ENCODE results near the gene RTL1.

Gene RTL1

DNA sequence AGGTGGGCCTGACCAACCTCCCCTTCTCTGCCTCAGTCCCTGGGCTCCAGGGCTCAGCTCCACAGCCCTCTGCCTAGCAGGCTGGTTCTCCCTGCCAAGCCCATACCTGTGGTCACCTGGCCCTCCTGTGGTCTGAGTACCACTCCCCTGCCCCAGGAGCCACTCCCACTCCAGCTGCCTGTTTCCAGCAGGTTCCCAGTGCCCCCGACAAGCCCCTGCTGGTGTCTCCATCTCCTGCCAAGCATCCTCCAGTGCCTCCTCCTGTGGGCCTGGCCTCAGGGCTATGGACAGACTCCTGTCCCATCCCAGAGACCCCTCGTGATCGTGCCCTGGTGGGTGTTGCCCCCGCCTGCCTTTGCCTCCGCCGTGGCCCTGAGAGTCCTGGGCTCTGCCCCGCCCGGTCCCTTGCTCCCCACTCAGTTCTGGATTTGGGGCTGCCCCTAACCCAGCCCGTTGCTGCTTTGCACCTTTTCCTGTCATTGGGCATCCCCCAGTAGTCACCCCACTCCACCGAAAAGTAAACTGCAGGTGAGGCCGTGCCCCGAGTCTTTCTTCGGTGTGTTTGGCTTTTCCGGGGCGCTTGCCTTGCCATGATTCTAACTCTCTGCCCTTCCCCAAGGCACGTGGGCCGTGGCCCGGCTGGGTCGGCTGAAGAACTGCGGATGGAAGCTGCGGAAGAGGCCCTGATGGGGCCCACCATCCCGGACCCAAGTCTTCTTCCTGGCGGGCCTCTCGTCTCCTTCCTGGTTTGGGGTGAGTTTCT is 67.8 kb downstream of the RTL1 start:
- no peak for DNase-seq

DNA sequence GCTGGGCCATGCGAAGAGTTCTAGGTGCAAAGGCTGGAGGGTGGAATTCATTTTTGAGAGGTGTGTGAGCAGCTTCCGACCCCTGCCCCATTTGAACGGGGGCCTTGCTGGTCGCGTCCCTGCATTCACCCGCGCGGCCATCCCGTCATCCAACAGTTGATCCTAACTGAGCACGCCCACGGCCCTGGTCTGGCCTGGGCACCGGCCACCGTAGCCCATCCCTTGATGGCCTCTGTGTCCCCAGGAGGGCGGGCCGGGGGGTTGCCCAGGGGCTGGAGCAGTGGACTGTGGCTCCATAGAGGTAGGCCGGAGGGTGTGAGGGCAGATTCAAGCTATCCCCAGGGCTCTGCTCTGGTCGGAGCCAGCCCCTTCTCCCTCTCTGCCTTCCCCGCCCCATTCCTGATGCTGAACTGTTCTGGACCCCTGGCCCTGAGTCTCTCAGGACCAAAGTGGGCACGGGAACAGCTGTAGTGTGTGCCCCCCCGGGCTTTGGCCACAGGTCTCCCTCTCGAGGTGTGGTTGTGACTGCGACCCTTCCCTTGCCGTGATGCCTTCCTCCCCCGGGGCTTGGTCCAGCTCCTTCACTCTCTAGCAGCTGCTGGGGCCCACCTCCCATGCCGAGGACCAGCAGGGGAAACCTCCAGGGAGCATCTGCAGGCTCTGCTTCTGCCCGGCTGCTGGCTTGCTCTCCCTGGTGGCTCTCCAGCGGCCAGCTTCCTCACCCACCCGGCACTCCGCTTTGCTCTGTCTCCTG is 68.6 kb downstream of the RTL1 start:
- DNase-seq, result no peak

DNA sequence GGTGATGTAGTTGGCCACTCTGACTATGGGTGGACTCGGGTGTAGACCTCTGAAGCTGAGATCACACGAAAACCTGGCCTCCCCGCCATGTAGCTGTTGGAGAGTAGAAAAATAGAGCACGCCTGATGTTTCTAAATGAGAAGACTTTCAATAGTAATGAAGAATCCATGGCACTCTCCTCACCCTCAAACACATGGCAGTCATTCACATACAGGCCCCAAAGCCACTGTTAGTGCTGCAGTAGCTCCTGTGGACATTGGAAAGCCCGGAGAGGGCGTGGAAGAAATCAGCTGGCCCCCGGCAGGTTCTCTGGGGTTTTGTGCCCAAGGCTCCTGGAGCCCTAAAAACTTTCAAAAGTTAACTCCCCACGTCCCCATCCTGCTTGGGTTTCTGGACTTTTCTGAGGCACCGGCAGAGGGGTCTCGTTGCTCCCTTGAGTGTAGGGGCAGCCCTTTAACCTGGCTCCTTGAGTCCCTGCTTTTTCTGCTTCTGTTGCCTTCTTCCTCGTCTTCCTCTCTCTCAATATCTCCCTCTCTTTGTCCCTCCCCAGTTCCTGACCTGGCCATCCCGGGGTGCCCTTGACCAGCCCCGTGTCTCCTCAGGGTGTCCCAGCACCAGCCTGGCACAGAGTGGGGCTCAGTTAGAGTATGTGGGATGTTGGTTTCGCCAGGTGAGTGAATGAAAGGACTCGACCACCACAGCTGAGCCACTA is 69.3 kb downstream of the RTL1 start:
- no peak for DNase-seq

DNA sequence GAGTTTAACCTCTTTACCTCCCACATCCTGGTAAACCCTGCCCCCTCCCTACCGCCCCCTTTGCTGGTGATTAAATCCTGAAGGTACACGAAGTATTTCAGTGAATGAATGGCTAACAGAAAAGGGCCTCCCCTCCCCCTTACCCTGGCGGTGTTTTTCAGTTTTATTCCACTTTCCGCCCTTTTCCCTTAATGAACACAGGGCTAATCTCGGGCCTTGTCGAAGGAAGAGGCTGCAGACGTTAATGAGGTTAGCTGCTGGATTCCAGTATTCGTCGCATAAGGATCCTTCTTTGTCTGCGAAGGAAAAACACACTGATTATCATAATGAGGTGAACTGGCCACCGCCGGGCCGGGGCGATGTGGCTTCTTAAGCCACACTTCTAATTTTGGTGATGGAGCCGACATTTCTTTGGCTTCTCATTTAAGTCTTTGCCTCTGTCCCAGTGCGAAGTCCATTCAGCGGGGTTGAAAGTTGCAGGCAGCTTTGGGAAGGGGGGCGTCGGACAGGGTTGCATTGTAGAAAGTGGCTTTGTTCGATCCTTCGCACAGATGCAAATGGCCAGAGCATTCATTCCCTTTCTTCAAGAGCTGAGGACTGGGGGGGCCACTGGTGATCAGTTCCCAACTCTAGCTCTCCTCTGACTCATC is 71.1 kb downstream of the RTL1 start:
- no peak for DNase-seq

DNA sequence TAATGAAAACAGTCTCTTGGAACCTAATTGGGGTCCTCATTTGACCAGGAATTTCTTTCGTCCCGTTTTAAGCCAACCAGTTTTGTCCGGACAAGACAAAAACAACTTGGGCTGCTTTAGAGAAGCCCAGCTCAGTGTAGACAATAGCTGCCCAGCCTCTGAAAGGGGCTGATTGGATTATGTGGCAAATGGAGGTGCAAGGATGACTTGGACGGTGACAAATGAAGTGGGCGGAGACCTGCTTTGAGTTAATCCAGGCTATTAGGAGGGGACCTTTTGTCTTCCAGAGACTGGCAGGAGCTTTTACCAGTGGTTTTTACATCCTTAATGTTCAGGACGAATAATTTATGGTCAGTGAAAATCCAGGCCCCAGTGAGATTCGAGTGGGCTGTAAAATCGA is 72.8 kb downstream of the RTL1 start:
- DNase-seq, result no peak

Data from hypothalamus (tissue), 51 donors.